Coronary artery (tissue), 2 donors: ENCODE measurements around the gene ARHGAP24.
A peak's percentile ranks its signal among the peaks of the same experiment; 100 is the strongest.
"Not testable (repeated sequence)": the region's sequence is repeated elsewhere in the genome, so short reads cannot be mapped to it uniquely, and the experiment has no call there.

ENCODE experiments used
- DNase-seq: peaks from one replicate; pipeline ENCODE4 v3.0.0-alpha.2; 2017; ENCODE audit warnings: low spot score
- H3K27ac ChIP-seq, 2 donors: fragments of 200-600 bp; sonication (generic); one replicate each; pipeline ENCODE4 v1.5.1; 2016 to 2019
- H3K4me3 ChIP-seq: fragments of 200-600 bp; sonication (generic); 2 replicates; pipeline ENCODE4 v1.5.1; 2016; ENCODE audit warnings: mild to moderate bottlenecking, moderate library complexity
- CTCF ChIP-seq: fragments of 200-600 bp; sonication (generic); IDR thresholded peaks from one replicate; pipeline ENCODE4 v1.5.1; 2019; ENCODE audit warnings: antibody characterized with exemption

The ARHGAP24 gene

GRCh38 chr4:85956293-85956945 is 481.5 kb downstream of the ARHGAP24 start:
- no peak overlapping the region for H3K27ac ChIP-seq
- H3K4me3 ChIP-seq = no peak overlapping the region
- no peak for DNase-seq
- no peak for TF ChIP-seq CTCF

GRCh38 chr4:85961887-85962286 is 486.9 kb downstream of the ARHGAP24 start:
- no peak overlapping the region for H3K27ac ChIP-seq
- TF ChIP-seq CTCF = no peak
- H3K4me3 ChIP-seq = no peak overlapping the region
- no peak for DNase-seq

GRCh38 chr4:85963231-85963630 is 488.3 kb downstream of the ARHGAP24 start:
- no peak for TF ChIP-seq CTCF
- H3K27ac ChIP-seq = no peak overlapping the region
- no peak overlapping the region for H3K4me3 ChIP-seq
- no peak for DNase-seq

- DNase-seq = no peak
- TF ChIP-seq CTCF = no peak
- Histone ChIP-seq H3K4me3 (no peak overlapping the region), H3K27ac (no peak overlapping the region)
Measured at GRCh38 chr4:85964298-85964697, 489.3 kb downstream of the ARHGAP24 start.

GRCh38 chr4:85965017-85965416 is 490.1 kb downstream of the ARHGAP24 start:
- not testable (repeated sequence) for DNase-seq, H3K27ac ChIP-seq, H3K4me3 ChIP-seq

- DNase-seq = no peak
- no peak for TF ChIP-seq CTCF
- no peak overlapping the region for H3K4me3 ChIP-seq
- peak overlapping the region in 1 of 2 donors; percentile 6 for H3K27ac ChIP-seq
Measured at GRCh38 chr4:85965529-85965928, 490.6 kb downstream of the ARHGAP24 start.

GRCh38 chr4:85966373-85966772 is 491.4 kb downstream of the ARHGAP24 start:
- no peak for TF ChIP-seq CTCF
- no peak for DNase-seq
- H3K4me3 ChIP-seq = no peak overlapping the region
- H3K27ac ChIP-seq = peak overlapping the region in 1 of 2 donors; percentile 6
